OCI-LY3 (cell line): ENCODE results near the gene TOMM7.
"Not testable (repeated sequence)": the region's sequence is repeated elsewhere in the genome, so short reads cannot be mapped to it uniquely, and the experiment has no call there.

ENCODE experiments used
- H2AFZ ChIP-seq: fragments of 200-600, 300-600 bp; shearing (Covaris generic); 2 replicates; pipeline ENCODE4 v1.6.0; 2014; ENCODE audit warnings: antibody characterized with exemption, low read depth, low read length
- H3K27ac ChIP-seq: fragments of 200-600, 300-600 bp; sonication (generic); 2 replicates; pipeline ENCODE4 v1.5.1; 2014; ENCODE audit warnings: mild to moderate bottlenecking, low read length, moderate library complexity, mixed read lengths
- H3K27me3 ChIP-seq: fragments of 200-600, 300-600 bp; sonication (generic); 2 replicates; pipeline ENCODE4 v1.6.1; 2014; ENCODE audit warnings: low read depth, low read length, mixed read lengths
- H3K36me3 ChIP-seq: fragments of 200-600, 300-600 bp; sonication (generic); replicated peaks from 2 replicates; pipeline ENCODE3; 2014; ENCODE audit warnings: low read depth, low read length, mixed read lengths
- H3K4me1 ChIP-seq: fragments of 300-600, 200-600 bp; sonication (generic); 2 replicates; pipeline ENCODE4 v1.6.1; 2014; ENCODE audit warnings: low read length, mixed read lengths
- H3K4me2 ChIP-seq: fragments of 200-600, 300-600 bp; sonication (generic); 2 replicates; pipeline ENCODE4 v1.6.1; 2014; ENCODE audit warnings: low read length, mixed read lengths
- H3K4me3 ChIP-seq: fragments of 300-600, 200-600 bp; sonication (generic); 2 replicates; pipeline ENCODE4 v1.5.1; 2014; ENCODE audit warnings: antibody characterized with exemption, mild to moderate bottlenecking, low read length, moderate library complexity
- H3K79me2 ChIP-seq: fragments of 300-600, 200-600 bp; shearing (Covaris generic); 2 replicates; pipeline ENCODE4 v1.6.1; 2014; ENCODE audit warnings: mild to moderate bottlenecking, low read length, mixed read lengths
- H3K9ac ChIP-seq: fragments of 300-600, 200-600 bp; shearing (Covaris generic); 2 replicates; pipeline ENCODE4 v1.6.0; 2014; ENCODE audit warnings: mild to moderate bottlenecking, low read length, moderate library complexity
- H3K9me3 ChIP-seq: fragments of 200-600, 300-600 bp; shearing (Covaris generic); 2 replicates; pipeline ENCODE4 v1.6.1; 2014; ENCODE audit warnings: low read length, mixed read lengths; ENCODE audit not compliant: insufficient read depth
- H4K20me1 ChIP-seq: fragments of 200-600, 300-600 bp; sonication (generic); 2 replicates; pipeline ENCODE4 v1.6.1; 2016; ENCODE audit warnings: low read length, mixed read lengths; ENCODE audit not compliant: insufficient read depth
- EZH2phosphoT487 ChIP-seq: fragments of 200-600 bp; shearing (Covaris generic); IDR thresholded peaks from 2 replicates; pipeline ENCODE4 v1.6.1; 2018; ENCODE audit warnings: antibody characterized with exemption, mixed run types, low read depth
- TF ChIP-seq, protein P1 (sequence below): fragments of 200-600, 300-600 bp; sonication (generic); IDR thresholded peaks from 2 replicates; pipeline ENCODE4 v1.5.1; 2014; ENCODE audit warnings: antibody characterized with exemption, low read length, low read depth

The TOMM7 gene

GRCh38 chr7:22781230-22781711, 41.4 kb downstream of the TOMM7 start:
- Histone ChIP-seq H3K79me2 (no peaks in the 10 kb centered on the region), H3K27me3 (no peaks in the 10 kb centered on the region), H3K27ac (no peak overlapping the region), H3K4me1 (0 out of 2 replicates have a peak, but pooled peaks cover 2% of the 10 kb centered on the region), H3K4me3 (no peak overlapping the region), H4K20me1 (no peaks in the 10 kb centered on the region), H2AFZ (no peak overlapping the region), H3K9me3 (no peaks in the 10 kb centered on the region), H3K9ac (no peak overlapping the region), H3K36me3 (no peaks in the 10 kb centered on the region), H3K4me2 (no peak overlapping the region)
- no peak for TF ChIP-seq EZH2phosphoT487
- TF ChIP-seq, protein P1, sequence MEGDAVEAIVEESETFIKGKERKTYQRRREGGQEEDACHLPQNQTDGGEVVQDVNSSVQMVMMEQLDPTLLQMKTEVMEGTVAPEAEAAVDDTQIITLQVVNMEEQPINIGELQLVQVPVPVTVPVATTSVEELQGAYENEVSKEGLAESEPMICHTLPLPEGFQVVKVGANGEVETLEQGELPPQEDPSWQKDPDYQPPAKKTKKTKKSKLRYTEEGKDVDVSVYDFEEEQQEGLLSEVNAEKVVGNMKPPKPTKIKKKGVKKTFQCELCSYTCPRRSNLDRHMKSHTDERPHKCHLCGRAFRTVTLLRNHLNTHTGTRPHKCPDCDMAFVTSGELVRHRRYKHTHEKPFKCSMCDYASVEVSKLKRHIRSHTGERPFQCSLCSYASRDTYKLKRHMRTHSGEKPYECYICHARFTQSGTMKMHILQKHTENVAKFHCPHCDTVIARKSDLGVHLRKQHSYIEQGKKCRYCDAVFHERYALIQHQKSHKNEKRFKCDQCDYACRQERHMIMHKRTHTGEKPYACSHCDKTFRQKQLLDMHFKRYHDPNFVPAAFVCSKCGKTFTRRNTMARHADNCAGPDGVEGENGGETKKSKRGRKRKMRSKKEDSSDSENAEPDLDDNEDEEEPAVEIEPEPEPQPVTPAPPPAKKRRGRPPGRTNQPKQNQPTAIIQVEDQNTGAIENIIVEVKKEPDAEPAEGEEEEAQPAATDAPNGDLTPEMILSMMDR = no peak

GRCh38 chr7:22779730-22780323, 42.8 kb downstream of the TOMM7 start:
- not testable (repeated sequence) for H3K4me2 ChIP-seq, H3K36me3 ChIP-seq, H3K9ac ChIP-seq, H4K20me1 ChIP-seq, H3K27ac ChIP-seq, H3K79me2 ChIP-seq, H3K4me3 ChIP-seq, H3K27me3 ChIP-seq, H3K4me1 ChIP-seq, H3K9me3 ChIP-seq, H2AFZ ChIP-seq

GRCh38 chr7:22776964-22777363, 45.7 kb downstream of the TOMM7 start:
- H3K9ac ChIP-seq = no peak overlapping the region
- H3K36me3 ChIP-seq = no peaks in the 10 kb centered on the region
- no peaks in the 10 kb centered on the region for H3K4me1 ChIP-seq
- no peak overlapping the region for H3K27ac ChIP-seq
- no peaks in the 10 kb centered on the region for H4K20me1 ChIP-seq
- TF ChIP-seq EZH2phosphoT487 = no peak
- TF ChIP-seq, protein P1 = no peak
- H3K4me2 ChIP-seq = no peak overlapping the region
- H3K27me3 ChIP-seq = no peaks in the 10 kb centered on the region
- no peaks in the 10 kb centered on the region for H3K79me2 ChIP-seq
- no peaks in the 10 kb centered on the region for H3K9me3 ChIP-seq
- H2AFZ ChIP-seq = no peak overlapping the region
- H3K4me3 ChIP-seq = no peak overlapping the region

DNA sequence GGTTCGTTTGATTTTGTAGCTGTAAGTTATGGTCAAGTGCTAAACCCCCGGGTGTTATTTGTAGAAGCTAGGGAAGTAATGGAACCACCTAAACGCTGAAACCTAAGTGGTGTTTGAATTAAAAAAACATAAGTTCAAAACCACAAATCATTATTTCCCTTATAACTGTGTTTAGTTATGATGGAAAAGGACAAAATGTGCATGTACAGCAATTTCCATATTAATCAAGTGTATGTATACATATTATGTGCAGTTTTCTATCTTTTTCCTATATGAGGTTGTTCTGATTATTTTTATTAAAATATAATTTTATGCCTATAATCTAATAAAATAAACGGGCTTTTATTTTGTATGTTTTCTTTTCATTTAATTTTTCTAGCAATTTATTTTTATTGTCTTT, 49.8 kb downstream of the TOMM7 start:
- TF ChIP-seq EZH2phosphoT487 = no peak
- TF ChIP-seq, protein P1 = no peak
- no peaks in the 10 kb centered on the region for H3K27me3 ChIP-seq
- H2AFZ ChIP-seq = no peak overlapping the region
- no peak overlapping the region for H3K4me2 ChIP-seq
- H3K4me3 ChIP-seq = no peak overlapping the region
- no peaks in the 10 kb centered on the region for H3K36me3 ChIP-seq
- no peaks in the 10 kb centered on the region for H3K4me1 ChIP-seq
- no peaks in the 10 kb centered on the region for H4K20me1 ChIP-seq
- H3K9me3 ChIP-seq = no peaks in the 10 kb centered on the region
- no peak overlapping the region for H3K9ac ChIP-seq
- H3K79me2 ChIP-seq = no peaks in the 10 kb centered on the region
- no peak overlapping the region for H3K27ac ChIP-seq

- Histone ChIP-seq H3K4me1 (no peaks in the 10 kb centered on the region), H3K9me3 (no peaks in the 10 kb centered on the region), H3K36me3 (no peaks in the 10 kb centered on the region), H4K20me1 (no peaks in the 10 kb centered on the region), H3K4me2 (no peak overlapping the region), H3K27ac (no peak overlapping the region), H2AFZ (no peak overlapping the region), H3K27me3 (no peaks in the 10 kb centered on the region), H3K79me2 (no peaks in the 10 kb centered on the region), H3K4me3 (no peak overlapping the region), H3K9ac (no peak overlapping the region)
- TF ChIP-seq, protein P1 = no peak
- TF ChIP-seq EZH2phosphoT487 = no peak
These were observed 50.8 kb downstream of the TOMM7 start for GRCh38 chr7:22771872-22772228.
